Ishikawa (cell line): ENCODE data around the gene NPHP4.

Experiments
- CEBPB ChIP-seq: IDR thresholded peaks from 2 replicates; pipeline ENCODE4 v1.6.1; 2012
- CREB1 ChIP-seq: IDR thresholded peaks from 2 replicates; pipeline ENCODE4 v1.6.1; 2012; ENCODE audit warnings: low read depth
- EGR1 ChIP-seq: IDR thresholded peaks from 2 replicates; pipeline ENCODE4 v1.6.1; 2012
- EP300 ChIP-seq: IDR thresholded peaks from 2 replicates; pipeline ENCODE4 v1.6.1; 2012; ENCODE audit warnings: borderline replicate concordance
- FOXM1 ChIP-seq: IDR thresholded peaks from 2 replicates; pipeline ENCODE4 v1.6.1; 2012; ENCODE audit warnings: low read depth, borderline replicate concordance
- MAX ChIP-seq: IDR thresholded peaks from 2 replicates; pipeline ENCODE4 v1.6.1; 2012
- NFIC ChIP-seq: IDR thresholded peaks from 2 replicates; pipeline ENCODE4 v1.6.1; 2012
- RAD21 ChIP-seq: IDR thresholded peaks from 2 replicates; pipeline ENCODE4 v1.6.1; 2012; ENCODE audit warnings: low read depth
- REST ChIP-seq: IDR thresholded peaks from 2 replicates; pipeline ENCODE4 v1.6.1; 2012; ENCODE audit warnings: low read depth, mild to moderate bottlenecking
- TAF1 ChIP-seq: IDR thresholded peaks from 2 replicates; pipeline ENCODE4 v1.6.1; 2012; ENCODE audit warnings: low read depth, mild to moderate bottlenecking
- TCF12 ChIP-seq: IDR thresholded peaks from 2 replicates; pipeline ENCODE4 v1.6.1; 2012; ENCODE audit warnings: low read depth
- TEAD4 ChIP-seq: IDR thresholded peaks from 2 replicates; pipeline ENCODE4 v1.6.1; 2012
- USF1 ChIP-seq: IDR thresholded peaks from 2 replicates; pipeline ENCODE4 v1.6.1; 2012
- YY1 ChIP-seq: IDR thresholded peaks from 2 replicates; pipeline ENCODE4 v1.6.1; 2012; ENCODE audit warnings: low read depth
- ZBTB7A ChIP-seq: IDR thresholded peaks from 2 replicates; pipeline ENCODE4 v1.6.1; 2012; ENCODE audit warnings: low read depth

NPHP4 gene

GRCh38 chr1:5920201-5920600, 72.0 kb downstream of the NPHP4 start:
- no peak for TF ChIP-seq YY1
- no peak for TF ChIP-seq CEBPB
- TF ChIP-seq EGR1 = no peak
- TF ChIP-seq TCF12 = no peak

GRCh38 chr1:5918275-5918649, 74.0 kb downstream of the NPHP4 start:
- TF ChIP-seq TEAD4 (no peak), FOXM1 (no peak), EP300 (no peak), ZBTB7A (no peak), NFIC (no peak), TAF1 (no peak), EGR1 (no peak), CREB1 (no peak), REST (no peak), CEBPB (no peak), USF1 (no peak), YY1 (no peak), RAD21 (no peak)

GRCh38 chr1:5917591-5918274, 74.5 kb downstream of the NPHP4 start:
- TF ChIP-seq MAX (no peak), EGR1 (no peak), TCF12 (no peak), TEAD4 (no peak), TAF1 (no peak), RAD21 (no peak), CEBPB (no peak), YY1 (no peak), REST (no peak), EP300 (no peak), FOXM1 (no peak), NFIC (no peak)

GRCh38 chr1:5917281-5917590, 75.0 kb downstream of the NPHP4 start:
- TF ChIP-seq EP300 (no peak), ZBTB7A (no peak), CREB1 (no peak), USF1 (no peak), EGR1 (no peak), TAF1 (no peak), MAX (no peak), YY1 (no peak)

- TF ChIP-seq MAX (no peak), TAF1 (no peak), CREB1 (no peak), ZBTB7A (no peak), TEAD4 (no peak), NFIC (no peak), CEBPB (no peak), USF1 (no peak)
Measured at GRCh38 chr1:5916572-5917280, 75.5 kb downstream of the NPHP4 start.
